ENCODE results near the gene SRD5A1.

SRD5A1 gene

GRCh38 chr5:6631441-6631840 is 1.8 kb upstream of the SRD5A1 start:
- TF ChIP-seq, protein P1, sequence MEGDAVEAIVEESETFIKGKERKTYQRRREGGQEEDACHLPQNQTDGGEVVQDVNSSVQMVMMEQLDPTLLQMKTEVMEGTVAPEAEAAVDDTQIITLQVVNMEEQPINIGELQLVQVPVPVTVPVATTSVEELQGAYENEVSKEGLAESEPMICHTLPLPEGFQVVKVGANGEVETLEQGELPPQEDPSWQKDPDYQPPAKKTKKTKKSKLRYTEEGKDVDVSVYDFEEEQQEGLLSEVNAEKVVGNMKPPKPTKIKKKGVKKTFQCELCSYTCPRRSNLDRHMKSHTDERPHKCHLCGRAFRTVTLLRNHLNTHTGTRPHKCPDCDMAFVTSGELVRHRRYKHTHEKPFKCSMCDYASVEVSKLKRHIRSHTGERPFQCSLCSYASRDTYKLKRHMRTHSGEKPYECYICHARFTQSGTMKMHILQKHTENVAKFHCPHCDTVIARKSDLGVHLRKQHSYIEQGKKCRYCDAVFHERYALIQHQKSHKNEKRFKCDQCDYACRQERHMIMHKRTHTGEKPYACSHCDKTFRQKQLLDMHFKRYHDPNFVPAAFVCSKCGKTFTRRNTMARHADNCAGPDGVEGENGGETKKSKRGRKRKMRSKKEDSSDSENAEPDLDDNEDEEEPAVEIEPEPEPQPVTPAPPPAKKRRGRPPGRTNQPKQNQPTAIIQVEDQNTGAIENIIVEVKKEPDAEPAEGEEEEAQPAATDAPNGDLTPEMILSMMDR (conservative IDR thresholded peaks at IDR 0.05; ENCODE audit: control insufficient read depth, insufficient read depth, low read depth, low read length) = no peak
- H3K4me3 ChIP-seq (ENCODE audit: control insufficient read depth, low read depth, low read length) = peak overlapping the region; percentile 94
- DNase-seq (ENCODE audit: low read depth) = peak; percentile 27

DNA sequence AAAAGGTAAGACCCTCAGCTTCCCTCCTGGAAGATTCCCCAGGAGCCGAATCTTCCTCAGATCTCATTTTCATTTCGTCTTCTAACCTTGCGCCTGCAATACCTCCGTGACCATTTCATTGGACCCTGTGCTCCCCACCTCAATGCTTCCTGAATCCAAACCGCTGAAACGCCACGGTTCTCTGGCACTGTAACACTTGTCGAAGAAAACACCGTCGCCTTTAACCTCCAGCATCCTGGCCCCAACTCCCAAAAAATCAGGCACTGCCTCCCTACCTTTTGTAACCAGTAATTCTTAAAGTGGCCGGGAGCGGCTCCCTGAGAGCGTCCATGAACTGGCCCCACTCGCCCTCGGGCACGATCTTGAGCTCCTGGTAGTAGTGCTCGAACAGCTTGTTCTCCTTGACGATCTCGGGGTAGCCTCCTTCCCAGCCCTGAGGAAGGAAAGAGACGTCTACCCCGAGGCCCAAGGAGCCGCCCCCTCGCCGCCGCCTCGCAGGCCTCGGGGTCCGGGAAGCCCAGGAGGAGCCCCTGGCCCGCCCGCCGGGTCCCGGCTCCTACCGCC is 834 bp upstream of the SRD5A1 start:
- TF ChIP-seq, protein P1 (conservative IDR thresholded peaks at IDR 0.05; ENCODE audit: control insufficient read depth, insufficient read depth, low read depth, low read length) = no peak
- H3K4me3 ChIP-seq (ENCODE audit: control insufficient read depth, low read depth, low read length) = peak overlapping the region; percentile 94
- DNase-seq (ENCODE audit: low read depth) = no peak

GRCh38 chr5:6633469-6634245 is 417 bp downstream of the SRD5A1 start:
- DNase-seq (ENCODE audit: low read depth) = no peak
- H3K4me3 ChIP-seq (ENCODE audit: control insufficient read depth, low read depth, low read length) = peak overlapping the region; percentile 94
- TF ChIP-seq, protein P1 (conservative IDR thresholded peaks at IDR 0.05; ENCODE audit: control insufficient read depth, insufficient read depth, low read depth, low read length) = no peak

DNA sequence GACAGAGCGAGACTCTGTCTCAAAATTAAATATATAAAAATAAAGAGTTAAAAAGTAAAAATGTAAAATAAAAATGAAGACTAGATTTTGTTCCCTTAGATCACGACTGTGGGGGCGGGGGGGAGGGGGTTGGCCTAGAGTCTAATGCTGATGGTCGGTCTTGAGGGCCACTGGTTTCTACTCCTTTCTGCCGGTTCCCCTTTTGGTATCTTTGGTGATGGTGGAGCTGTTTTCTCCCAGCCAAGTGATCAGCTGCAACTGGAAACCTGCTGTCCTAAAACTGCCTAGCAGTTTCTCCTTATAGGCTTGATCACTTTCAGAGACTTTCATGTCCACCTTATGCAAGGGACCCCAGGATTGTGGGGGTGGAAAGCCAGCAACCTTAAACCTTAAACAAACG is 1.1 kb downstream of the SRD5A1 start:
- peak overlapping the region; percentile 94 for H3K4me3 ChIP-seq (ENCODE audit: control insufficient read depth, low read depth, low read length)
- TF ChIP-seq, protein P1 (conservative IDR thresholded peaks at IDR 0.05; ENCODE audit: control insufficient read depth, insufficient read depth, low read depth, low read length) = no peak
- DNase-seq (ENCODE audit: low read depth) = no peak

- no peak for DNase-seq (ENCODE audit: low read depth)
- H3K4me3 ChIP-seq (ENCODE audit: control insufficient read depth, low read depth, low read length) = no peak overlapping the region
- TF ChIP-seq, protein P1 (conservative IDR thresholded peaks at IDR 0.05; ENCODE audit: control insufficient read depth, insufficient read depth, low read depth, low read length) = no peak
Measured at GRCh38 chr5:6634788-6635430, 1.7 kb downstream of the SRD5A1 start.

- H3K4me3 ChIP-seq (ENCODE audit: control insufficient read depth, low read depth, low read length) = no peak overlapping the region
- TF ChIP-seq, protein P1 (conservative IDR thresholded peaks at IDR 0.05; ENCODE audit: control insufficient read depth, insufficient read depth, low read depth, low read length) = no peak
- no peak for DNase-seq (ENCODE audit: low read depth)
Measured at GRCh38 chr5:6636293-6636692, 3.1 kb downstream of the SRD5A1 start.

Data from fibroblast of mammary gland (primary cell).